HepG2 (cell line): ENCODE measurements around the gene VSX1. TPM values are rescaled to one million over a fixed set of nuclear protein-coding genes. Genes with fewer than 3 reads are reported as not detected.
A peak's percentile ranks its signal among the peaks of the same experiment; 100 is the strongest.

Experiments used
- FOSL2 ChIP-seq: sonication (generic); formaldehyde crosslinking; IDR thresholded peaks from 2 replicates; pipeline ENCODE4 v1.4.0; 2020; ENCODE audit warnings: missing genetic modification reagents
- MATR3 ChIP-seq: sonication (generic); formaldehyde crosslinking; IDR thresholded peaks from 2 replicates; pipeline ENCODE4 v1.4.0; 2020; ENCODE audit warnings: missing genetic modification reagents
- SMAD1 ChIP-seq: sonication (generic); formaldehyde crosslinking; IDR thresholded peaks from 2 replicates; pipeline ENCODE4 v1.4.0; 2020; ENCODE audit warnings: missing genetic modification reagents, low read depth, mild to moderate bottlenecking, borderline replicate concordance
- ZFX ChIP-seq: sonication (generic); formaldehyde crosslinking; IDR thresholded peaks from 2 replicates; pipeline ENCODE4 v1.4.0; 2020; ENCODE audit warnings: mild to moderate bottlenecking, low read depth, missing genetic modification reagents, moderate library complexity
- ZNF691 ChIP-seq: sonication (generic); formaldehyde crosslinking; IDR thresholded peaks from 2 replicates; pipeline ENCODE4 v1.4.0; 2020; ENCODE audit warnings: missing genetic modification reagents, low read depth, mild to moderate bottlenecking, borderline replicate concordance
- polyA plus RNA-seq, 8 experiments: library from polyadenylated mRNA; depleted of rRNA in 3 of 8; stranded (reverse) in 7 of 8; unstranded in 1 of 8; fragments of >200 nt; fragmentation: Illumina TruSeq in 4 of 8; extraction: Trizol in 4 of 8; gene quantifications; 2 replicates each; pipeline versions ENCODE4 v1.2.1 to v1.2.3, GENCODE V29; 2011 to 2016; ENCODE audit warnings: low read depth in 4 of 8, missing spikeins in 1 of 8, mixed read lengths in 1 of 8; ENCODE audit not compliant: insufficient read depth in 1 of 8
- total RNA-seq, 5 experiments: library from RNA; depleted of rRNA; stranded (reverse); fragments of >200 nt; fragmentation: Illumina TruSeq; extraction: Trizol; gene quantifications; 2 replicates each; pipeline ENCODE4 v1.2.3, GENCODE V29; 2016; ENCODE audit warnings: low read depth in 1 of 5
- TF ChIP-seq, protein P1 (sequence below), 2 experiments: IDR thresholded peaks; 2 replicates each; pipeline ENCODE4 v1.6.1; 2011 to 2012; ENCODE audit warnings: low read length in 2 of 2, borderline replicate concordance in 1 of 2, low read depth in 1 of 2, mild to moderate bottlenecking in 1 of 2, moderate library complexity in 1 of 2
- TF ChIP-seq, protein P2 (sequence below): sonication (generic); formaldehyde crosslinking; IDR thresholded peaks from 2 replicates; pipeline ENCODE4 v1.4.0; 2020; ENCODE audit warnings: low read depth, mild to moderate bottlenecking, missing genetic modification reagents
- TF ChIP-seq, protein P3 (sequence below): sonication (generic); formaldehyde crosslinking; IDR thresholded peaks from 2 replicates; pipeline ENCODE4 v1.8.0; 2022; ENCODE audit warnings: missing genetic modification reagents, mild to moderate bottlenecking, borderline replicate concordance

Gene VSX1
- total and polyA plus RNA-seq, 2 of the 13 experiments (the other 11 are each of a cell fraction or from before 2014, with no cell fraction given) = 0.04 TPM; not detected in 1

DNA sequence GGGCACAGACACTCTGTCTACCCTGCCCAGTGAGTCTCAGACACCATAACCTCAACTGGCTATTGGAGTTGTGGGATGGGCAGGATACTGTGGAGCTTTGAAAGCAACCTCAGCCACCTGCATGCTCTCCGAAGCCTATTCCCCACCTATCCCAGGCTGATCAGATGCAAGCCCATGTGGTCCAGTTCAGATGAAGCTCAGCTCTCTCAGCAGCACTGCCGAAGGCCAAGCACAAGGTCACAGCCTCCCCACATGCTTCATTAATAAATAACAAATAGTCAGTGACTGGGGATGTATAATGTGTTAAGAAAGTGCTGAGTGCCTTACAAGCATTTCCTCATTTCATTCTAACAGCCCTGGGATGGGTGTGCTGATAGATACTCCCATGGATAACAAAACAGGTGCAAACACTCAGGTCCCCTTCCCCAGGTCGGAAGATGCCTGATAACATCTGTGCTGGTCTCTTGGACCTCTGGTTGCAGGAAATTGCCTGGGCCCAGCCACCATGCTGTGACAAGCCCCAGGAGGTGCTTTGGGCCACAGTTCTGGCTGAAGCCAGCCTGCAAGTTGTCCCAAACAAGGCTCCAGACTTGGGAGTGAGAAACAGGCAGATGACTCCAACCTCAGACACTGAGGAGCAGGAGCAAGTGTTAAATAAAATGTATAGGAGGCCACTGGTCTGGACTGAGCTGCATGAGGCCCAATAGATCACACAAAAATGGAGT is 27.7 kb downstream of the VSX1 start (continued):
- TF ChIP-seq, protein P1, sequence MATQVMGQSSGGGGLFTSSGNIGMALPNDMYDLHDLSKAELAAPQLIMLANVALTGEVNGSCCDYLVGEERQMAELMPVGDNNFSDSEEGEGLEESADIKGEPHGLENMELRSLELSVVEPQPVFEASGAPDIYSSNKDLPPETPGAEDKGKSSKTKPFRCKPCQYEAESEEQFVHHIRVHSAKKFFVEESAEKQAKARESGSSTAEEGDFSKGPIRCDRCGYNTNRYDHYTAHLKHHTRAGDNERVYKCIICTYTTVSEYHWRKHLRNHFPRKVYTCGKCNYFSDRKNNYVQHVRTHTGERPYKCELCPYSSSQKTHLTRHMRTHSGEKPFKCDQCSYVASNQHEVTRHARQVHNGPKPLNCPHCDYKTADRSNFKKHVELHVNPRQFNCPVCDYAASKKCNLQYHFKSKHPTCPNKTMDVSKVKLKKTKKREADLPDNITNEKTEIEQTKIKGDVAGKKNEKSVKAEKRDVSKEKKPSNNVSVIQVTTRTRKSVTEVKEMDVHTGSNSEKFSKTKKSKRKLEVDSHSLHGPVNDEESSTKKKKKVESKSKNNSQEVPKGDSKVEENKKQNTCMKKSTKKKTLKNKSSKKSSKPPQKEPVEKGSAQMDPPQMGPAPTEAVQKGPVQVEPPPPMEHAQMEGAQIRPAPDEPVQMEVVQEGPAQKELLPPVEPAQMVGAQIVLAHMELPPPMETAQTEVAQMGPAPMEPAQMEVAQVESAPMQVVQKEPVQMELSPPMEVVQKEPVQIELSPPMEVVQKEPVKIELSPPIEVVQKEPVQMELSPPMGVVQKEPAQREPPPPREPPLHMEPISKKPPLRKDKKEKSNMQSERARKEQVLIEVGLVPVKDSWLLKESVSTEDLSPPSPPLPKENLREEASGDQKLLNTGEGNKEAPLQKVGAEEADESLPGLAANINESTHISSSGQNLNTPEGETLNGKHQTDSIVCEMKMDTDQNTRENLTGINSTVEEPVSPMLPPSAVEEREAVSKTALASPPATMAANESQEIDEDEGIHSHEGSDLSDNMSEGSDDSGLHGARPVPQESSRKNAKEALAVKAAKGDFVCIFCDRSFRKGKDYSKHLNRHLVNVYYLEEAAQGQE (IDR thresholded peaks at IDR 0.05; ENCODE audit: borderline replicate concordance in 1 of 2, low read depth in 1 of 2, low read length in 2 of 2) = peak in 1 of 2 experiments; percentile 12; a peak in 1 of 4 replicates
- TF ChIP-seq SMAD1 (no peak), ZFX (peak; percentile 22; the same call in 1 of the 2 replicates), FOSL2 (CRISPR knock-in tag) (0 out of 2 replicates have a peak, but pooled peaks have one; percentile 9), ZNF691 (CRISPR knock-in tag) (no peak), MATR3 (CRISPR knock-in tag) (no peak)
- TF ChIP-seq, protein P2, sequence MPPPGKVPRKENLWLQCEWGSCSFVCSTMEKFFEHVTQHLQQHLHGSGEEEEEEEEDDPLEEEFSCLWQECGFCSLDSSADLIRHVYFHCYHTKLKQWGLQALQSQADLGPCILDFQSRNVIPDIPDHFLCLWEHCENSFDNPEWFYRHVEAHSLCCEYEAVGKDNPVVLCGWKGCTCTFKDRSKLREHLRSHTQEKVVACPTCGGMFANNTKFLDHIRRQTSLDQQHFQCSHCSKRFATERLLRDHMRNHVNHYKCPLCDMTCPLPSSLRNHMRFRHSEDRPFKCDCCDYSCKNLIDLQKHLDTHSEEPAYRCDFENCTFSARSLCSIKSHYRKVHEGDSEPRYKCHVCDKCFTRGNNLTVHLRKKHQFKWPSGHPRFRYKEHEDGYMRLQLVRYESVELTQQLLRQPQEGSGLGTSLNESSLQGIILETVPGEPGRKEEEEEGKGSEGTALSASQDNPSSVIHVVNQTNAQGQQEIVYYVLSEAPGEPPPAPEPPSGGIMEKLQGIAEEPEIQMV = 0 out of 2 replicates have a peak, but pooled peaks have one; percentile 26
- TF ChIP-seq, protein P3, sequence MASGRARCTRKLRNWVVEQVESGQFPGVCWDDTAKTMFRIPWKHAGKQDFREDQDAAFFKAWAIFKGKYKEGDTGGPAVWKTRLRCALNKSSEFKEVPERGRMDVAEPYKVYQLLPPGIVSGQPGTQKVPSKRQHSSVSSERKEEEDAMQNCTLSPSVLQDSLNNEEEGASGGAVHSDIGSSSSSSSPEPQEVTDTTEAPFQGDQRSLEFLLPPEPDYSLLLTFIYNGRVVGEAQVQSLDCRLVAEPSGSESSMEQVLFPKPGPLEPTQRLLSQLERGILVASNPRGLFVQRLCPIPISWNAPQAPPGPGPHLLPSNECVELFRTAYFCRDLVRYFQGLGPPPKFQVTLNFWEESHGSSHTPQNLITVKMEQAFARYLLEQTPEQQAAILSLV (CRISPR knock-in tag) = no peak
